ENCODE measurements around the gene SUCLG1. TPM values are rescaled to one million over a fixed set of nuclear protein-coding genes. Genes with fewer than 3 reads are reported as not detected.

Gene SUCLG1
- polyA plus RNA-seq, 2 of the 4 experiments (the other 2 are of a cell fraction): 90.0 to 144 TPM

DNA sequence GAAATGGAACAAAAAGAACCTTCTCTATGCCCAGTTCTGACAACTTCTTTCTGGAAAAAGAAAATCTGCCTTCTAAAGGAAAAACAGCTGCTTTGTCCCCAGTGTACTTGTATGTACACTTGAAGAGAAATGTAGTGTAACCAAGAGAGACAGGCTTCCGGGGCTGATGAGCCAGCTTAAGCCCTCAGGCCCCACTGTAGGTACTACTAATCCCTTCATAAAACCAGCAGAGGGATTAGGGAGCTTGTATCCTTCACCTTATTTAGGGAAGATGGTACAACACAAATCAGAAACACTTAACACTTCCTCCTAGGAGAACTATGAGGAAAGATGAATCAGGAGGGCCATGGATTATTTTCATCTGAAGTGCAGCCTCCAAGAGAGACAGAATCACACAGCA lies 18.8 kb upstream of the SUCLG1 start:
- TF ChIP-seq USF2 (IDR thresholded peaks at IDR 0.05) (no peak), MYC (IDR thresholded peaks at IDR 0.05; ENCODE audit: borderline replicate concordance, low read length) (no peak), FOXS1 (CRISPR knock-in tag; IDR thresholded peaks at IDR 0.05) (no peak), CEBPB (IDR thresholded peaks at IDR 0.05) (no peak), ZC3H11A (IDR thresholded peaks at IDR 0.05) (no peak), MAZ (IDR thresholded peaks at IDR 0.05; ENCODE audit: borderline replicate concordance, low read depth, low read length) (no peak), SMC3 (IDR thresholded peaks at IDR 0.05) (no peak)
- TF ChIP-seq, protein P1, sequence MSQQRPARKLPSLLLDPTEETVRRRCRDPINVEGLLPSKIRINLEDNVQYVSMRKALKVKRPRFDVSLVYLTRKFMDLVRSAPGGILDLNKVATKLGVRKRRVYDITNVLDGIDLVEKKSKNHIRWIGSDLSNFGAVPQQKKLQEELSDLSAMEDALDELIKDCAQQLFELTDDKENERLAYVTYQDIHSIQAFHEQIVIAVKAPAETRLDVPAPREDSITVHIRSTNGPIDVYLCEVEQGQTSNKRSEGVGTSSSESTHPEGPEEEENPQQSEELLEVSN (IDR thresholded peaks at IDR 0.05; ENCODE audit: borderline replicate concordance, low read depth): no peak
- TF ChIP-seq, protein P2, sequence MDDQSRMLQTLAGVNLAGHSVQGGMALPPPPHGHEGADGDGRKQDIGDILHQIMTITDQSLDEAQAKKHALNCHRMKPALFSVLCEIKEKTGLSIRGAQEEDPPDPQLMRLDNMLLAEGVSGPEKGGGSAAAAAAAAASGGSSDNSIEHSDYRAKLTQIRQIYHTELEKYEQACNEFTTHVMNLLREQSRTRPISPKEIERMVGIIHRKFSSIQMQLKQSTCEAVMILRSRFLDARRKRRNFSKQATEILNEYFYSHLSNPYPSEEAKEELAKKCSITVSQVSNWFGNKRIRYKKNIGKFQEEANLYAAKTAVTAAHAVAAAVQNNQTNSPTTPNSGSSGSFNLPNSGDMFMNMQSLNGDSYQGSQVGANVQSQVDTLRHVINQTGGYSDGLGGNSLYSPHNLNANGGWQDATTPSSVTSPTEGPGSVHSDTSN (IDR thresholded peaks at IDR 0.05): no peak
- FAIRE-seq (no peak), DNase-seq (ENCODE audit: low read depth in 1 of 2, low spot score in 1 of 2) (no peak), ATAC-seq (no peak)
- H3K4me2 ChIP-seq: no peak overlapping the region
- H3K4me1 ChIP-seq: no peaks in the 10 kb centered on the region
- H3K9me3 ChIP-seq: no peaks in the 10 kb centered on the region
- WGBS (ENCODE audit: missing lambda C conversion rate): 44% methylated on average over 1 of the region's 1 CpG
- POLR2A ChIA-PET: no interaction called here
- H3K4me3 ChIP-seq: no peak overlapping the region
- no peak overlapping the region for H3K27ac ChIP-seq
- CTCF ChIA-PET: interaction anchor here (0.6 to 0.9 kb wide), 2 partner anchors 9 to 20 kb away, joined by 3 read pairs; no protein-coding TSS in a partner anchor

DNA sequence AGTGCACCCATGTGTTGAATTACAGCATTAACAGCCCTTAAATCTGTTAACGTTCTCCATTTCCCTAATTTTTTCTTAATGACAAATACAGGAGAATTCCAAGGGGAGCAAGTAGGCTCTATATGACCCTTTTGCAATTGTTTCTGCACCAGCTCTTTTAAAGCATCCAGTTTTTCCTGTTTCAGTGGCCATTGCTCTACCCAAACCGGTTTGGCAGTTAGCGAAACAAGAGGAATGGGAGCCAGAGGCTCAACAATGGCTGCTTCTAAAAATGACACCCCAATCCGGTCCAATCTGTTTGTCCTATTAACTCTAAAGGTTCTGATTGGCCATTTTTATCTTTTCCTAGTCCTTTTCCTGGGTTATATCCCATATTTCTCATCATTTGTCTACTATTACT lies 15.1 kb upstream of the SUCLG1 start:
- ATAC-seq (no peak), DNase-seq (ENCODE audit: low read depth in 1 of 2, low spot score in 1 of 2) (no peak), FAIRE-seq (no peak)
- ChIA-PET POLR2A (no interaction called here), CTCF (interaction anchor here (1.7 kb wide), 1 partner anchor 10 kb away, joined by 4 read pairs; no protein-coding TSS in a partner anchor)
- H3K4me2 ChIP-seq: no peak overlapping the region
- no peak overlapping the region for H3K4me3 ChIP-seq
- 0 out of 3 replicates have a peak, but pooled peaks cover 3% of the 10 kb centered on the region for H3K4me1 ChIP-seq
- TF ChIP-seq USF2 (IDR thresholded peaks at IDR 0.05) (no peak), ATOH8 (CRISPR knock-in tag; IDR thresholded peaks at IDR 0.05; ENCODE audit: low read depth) (no peak), TP53 (CRISPR knock-in tag; IDR thresholded peaks at IDR 0.05) (no peak), JUNB (IDR thresholded peaks at IDR 0.05) (no peak), NPAS2 (CRISPR knock-in tag; IDR thresholded peaks at IDR 0.05; ENCODE audit: borderline replicate concordance) (no peak), ZSCAN20 (CRISPR knock-in tag; IDR thresholded peaks at IDR 0.05) (no peak)
- TF ChIP-seq, protein P3, sequence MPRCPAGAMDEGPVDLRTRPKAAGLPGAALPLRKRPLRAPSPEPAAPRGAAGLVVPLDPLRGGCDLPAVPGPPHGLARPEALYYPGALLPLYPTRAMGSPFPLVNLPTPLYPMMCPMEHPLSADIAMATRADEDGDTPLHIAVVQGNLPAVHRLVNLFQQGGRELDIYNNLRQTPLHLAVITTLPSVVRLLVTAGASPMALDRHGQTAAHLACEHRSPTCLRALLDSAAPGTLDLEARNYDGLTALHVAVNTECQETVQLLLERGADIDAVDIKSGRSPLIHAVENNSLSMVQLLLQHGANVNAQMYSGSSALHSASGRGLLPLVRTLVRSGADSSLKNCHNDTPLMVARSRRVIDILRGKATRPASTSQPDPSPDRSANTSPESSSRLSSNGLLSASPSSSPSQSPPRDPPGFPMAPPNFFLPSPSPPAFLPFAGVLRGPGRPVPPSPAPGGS (IDR thresholded peaks at IDR 0.05): no peak
- H3K9me3 ChIP-seq: no peaks in the 10 kb centered on the region
- H3K27ac ChIP-seq: no peak overlapping the region
- 72% methylated on average over 4 of the region's 4 CpGs for WGBS (ENCODE audit: missing lambda C conversion rate)

GRCh38 chr2:84472856-84473565 lies 13.9 kb upstream of the SUCLG1 start:
- POLR2A ChIA-PET: no interaction called here
- Histone ChIP-seq H3K27ac (no peak overlapping the region), H3K4me3 (no peak overlapping the region), H3K4me1 (0 out of 3 replicates have a peak, but pooled peaks cover 3% of the 10 kb centered on the region), H3K9me3 (no peaks in the 10 kb centered on the region), H3K4me2 (no peak overlapping the region)
- WGBS (ENCODE audit: missing lambda C conversion rate): 57% methylated on average over 6 of the region's 6 CpGs
- no peak for FAIRE-seq
- ATAC-seq: no peak
- no peak for DNase-seq (ENCODE audit: low read depth in 1 of 2, low spot score in 1 of 2)
- CTCF ChIA-PET: interaction anchor here (1.0 to 1.7 kb wide), 3 partner anchors 12 to 14 kb away, joined by 4 read pairs; partner anchors contain the start of gene SUCLG1
- TF ChIP-seq EP300 (IDR thresholded peaks at IDR 0.05) (no peak), CHD2 (IDR thresholded peaks at IDR 0.05; ENCODE audit: low read length, partially characterized antibody) (no peak), RNF2 (IDR thresholded peaks at IDR 0.05; ENCODE audit: borderline replicate concordance, low read depth) (no peak), CEBPB (IDR thresholded peaks at IDR 0.05) (no peak), KDM1A (IDR thresholded peaks at IDR 0.05; ENCODE audit: low read depth) (no peak), CBX2 (IDR thresholded peaks at IDR 0.05; ENCODE audit: borderline replicate concordance, low read depth) (no peak), NR3C1 (IDR thresholded peaks at IDR 0.05) (no peak), MYC (IDR thresholded peaks at IDR 0.05; ENCODE audit: borderline replicate concordance, low read length) (no peak), ESRRA (IDR thresholded peaks at IDR 0.05; ENCODE audit: borderline replicate concordance, low read length) (no peak), REST (IDR thresholded peaks at IDR 0.05) (no peak)
